Astrocyte (in vitro differentiated cells and primary cell): ENCODE measurements around the gene SRGAP2B. TPM values are rescaled to one million over a fixed set of nuclear protein-coding genes. Genes with fewer than 3 reads are reported as not detected.
A peak's percentile ranks its signal among the peaks of the same experiment; 100 is the strongest.
"Not testable (repeated sequence)": the region's sequence is repeated elsewhere in the genome, so short reads cannot be mapped to it uniquely, and the experiment has no call there.

ENCODE experiments used
- DNase-seq: peaks from one replicate; pipeline ENCODE4 v3.0.0-alpha.2; 2010; ENCODE audit warnings: low read depth
- FAIRE-seq: peaks from 2 replicates; lab custom pipeline; 2011; peaks lifted over from hg19 to GRCh38; lab: Jason Lieb, UNC
- H2AFZ ChIP-seq: 2 replicates; pipeline ENCODE4 v1.6.0; 2012; ENCODE audit warnings: low read depth, low read length, inconsistent platforms
- H3K27ac ChIP-seq: 2 replicates; pipeline ENCODE4 v1.5.1; 2011; ENCODE audit warnings: low read depth, low read length, inconsistent platforms
- H3K27me3 ChIP-seq: 2 replicates; pipeline ENCODE4 v1.6.0; 2011; ENCODE audit warnings: low read length, inconsistent platforms; ENCODE audit not compliant: insufficient read depth
- H3K36me3 ChIP-seq: 2 replicates; pipeline ENCODE4 v1.5.1; 2011; ENCODE audit warnings: low read length, inconsistent platforms; ENCODE audit not compliant: insufficient read depth
- H3K4me1 ChIP-seq: 2 replicates; pipeline ENCODE4 v1.5.1; 2011; ENCODE audit warnings: low read length, inconsistent platforms; ENCODE audit not compliant: insufficient read depth
- H3K4me2 ChIP-seq: 2 replicates; pipeline ENCODE4 v1.6.0; 2012; ENCODE audit warnings: low read length, inconsistent platforms
- H3K4me3 ChIP-seq: 2 replicates; pipeline ENCODE4 v1.5.1; 2011; ENCODE audit warnings: low read depth, mild to moderate bottlenecking, low read length, inconsistent platforms; ENCODE audit not compliant: insufficient read depth
- H3K79me2 ChIP-seq: 2 replicates; pipeline ENCODE4 v1.6.0; 2012; ENCODE audit warnings: mild to moderate bottlenecking, low read length, inconsistent platforms; ENCODE audit not compliant: insufficient read depth
- H3K9ac ChIP-seq: 2 replicates; pipeline ENCODE4 v1.6.0; 2012; ENCODE audit warnings: mild to moderate bottlenecking, low read length, inconsistent platforms
- H3K9me3 ChIP-seq: 2 replicates; pipeline ENCODE4 v1.5.1; 2012; ENCODE audit warnings: low read depth, mild to moderate bottlenecking, low read length, inconsistent platforms; ENCODE audit not compliant: insufficient read depth
- H4K20me1 ChIP-seq: 2 replicates; pipeline ENCODE4 v1.6.0; 2012; ENCODE audit warnings: low read length, inconsistent platforms; ENCODE audit not compliant: insufficient read depth
- H3K27ac Mint-ChIP-seq: one replicate; pipeline ENCODE4 v1.8.0; 2021; ENCODE audit warnings: mild to moderate bottlenecking, mixed read lengths; ENCODE audit not compliant: unreplicated experiment
- H3K27me3 Mint-ChIP-seq: one replicate; pipeline ENCODE4 v1.8.0; 2021; ENCODE audit warnings: low read depth, mixed read lengths; ENCODE audit not compliant: unreplicated experiment
- H3K36me3 Mint-ChIP-seq: one replicate; pipeline ENCODE4 v1.8.0; 2021; ENCODE audit warnings: low read depth, mixed read lengths; ENCODE audit not compliant: unreplicated experiment
- H3K4me1 Mint-ChIP-seq: one replicate; pipeline ENCODE4 v1.8.0; 2021; ENCODE audit warnings: low read depth, mixed read lengths; ENCODE audit not compliant: unreplicated experiment
- H3K4me3 Mint-ChIP-seq: one replicate; pipeline ENCODE4 v1.8.0; 2021; ENCODE audit warnings: mild to moderate bottlenecking, moderate library complexity, mixed read lengths; ENCODE audit not compliant: unreplicated experiment
- H3K9me3 Mint-ChIP-seq: one replicate; pipeline ENCODE4 v1.8.0; 2021; ENCODE audit warnings: mild to moderate bottlenecking, mixed read lengths; ENCODE audit not compliant: unreplicated experiment
- total RNA-seq: library from RNA; stranded (reverse); gene quantifications from 2 replicates; pipeline ENCODE4 v1.2.1, GENCODE V29; 2021

SRGAP2B gene
- total RNA-seq, 1 donor from 2014 or later, result 72.3 TPM

GRCh38 chr1:144947495-144947894 lies 147.6 kb downstream of the SRGAP2B start:
- H3K36me3 Mint-ChIP-seq, DNase-seq, H2AFZ ChIP-seq, H3K4me1 Mint-ChIP-seq, H3K4me3 Mint-ChIP-seq, H3K36me3 ChIP-seq, H3K79me2 ChIP-seq, H3K4me3 ChIP-seq, H3K9me3 Mint-ChIP-seq, H3K4me1 ChIP-seq, H3K27me3 ChIP-seq, FAIRE-seq, H3K4me2 ChIP-seq, H4K20me1 ChIP-seq, H3K9ac ChIP-seq, H3K27me3 Mint-ChIP-seq, H3K27ac ChIP-seq, H3K9me3 ChIP-seq: not testable (repeated sequence)
- H3K27ac Mint-ChIP-seq, result peak overlapping the region; percentile 5

GRCh38 chr1:144946525-144947480 lies 148.3 kb downstream of the SRGAP2B start:
- not testable (repeated sequence) for H3K79me2 ChIP-seq, DNase-seq, H3K4me3 ChIP-seq, H3K9ac ChIP-seq, H3K27ac ChIP-seq, H3K36me3 ChIP-seq, H3K9me3 Mint-ChIP-seq, H3K4me3 Mint-ChIP-seq, H2AFZ ChIP-seq, H3K4me1 Mint-ChIP-seq, H3K9me3 ChIP-seq, H3K4me2 ChIP-seq, H3K4me1 ChIP-seq, H3K27me3 ChIP-seq, H3K36me3 Mint-ChIP-seq, H4K20me1 ChIP-seq, H3K27me3 Mint-ChIP-seq, FAIRE-seq
- H3K27ac Mint-ChIP-seq, result peak overlapping the region; percentile 5

DNA sequence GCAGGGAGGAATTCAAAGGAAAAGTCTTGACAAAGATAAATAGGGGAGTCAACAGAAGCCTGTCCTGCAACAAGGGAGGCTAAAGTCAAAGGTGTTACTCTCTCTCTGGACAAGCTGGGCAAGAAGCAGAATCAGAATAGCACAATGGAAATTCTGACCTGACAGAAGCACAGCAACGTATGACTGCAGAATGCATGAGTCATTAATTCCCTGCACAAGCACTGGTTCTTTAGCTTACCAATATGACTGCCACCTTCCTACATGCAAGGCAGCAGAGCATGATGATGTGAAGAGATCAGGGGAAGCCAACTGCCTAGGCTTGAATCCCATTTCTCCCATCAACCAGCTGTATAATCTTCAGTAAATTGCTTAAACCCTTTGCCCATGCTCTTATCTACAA lies 153.4 kb downstream of the SRGAP2B start:
- not testable (repeated sequence) for H3K4me3 ChIP-seq, H2AFZ ChIP-seq, H3K36me3 Mint-ChIP-seq, H3K4me3 Mint-ChIP-seq, H3K36me3 ChIP-seq, H3K9ac ChIP-seq, H3K9me3 ChIP-seq, H3K9me3 Mint-ChIP-seq, H3K4me1 Mint-ChIP-seq, H4K20me1 ChIP-seq, DNase-seq, H3K27ac ChIP-seq, H3K4me1 ChIP-seq, H3K27me3 ChIP-seq, H3K79me2 ChIP-seq, H3K27me3 Mint-ChIP-seq, H3K4me2 ChIP-seq
- peak; percentile 76 for FAIRE-seq
- peak overlapping the region; percentile 88 for H3K27ac Mint-ChIP-seq

DNA sequence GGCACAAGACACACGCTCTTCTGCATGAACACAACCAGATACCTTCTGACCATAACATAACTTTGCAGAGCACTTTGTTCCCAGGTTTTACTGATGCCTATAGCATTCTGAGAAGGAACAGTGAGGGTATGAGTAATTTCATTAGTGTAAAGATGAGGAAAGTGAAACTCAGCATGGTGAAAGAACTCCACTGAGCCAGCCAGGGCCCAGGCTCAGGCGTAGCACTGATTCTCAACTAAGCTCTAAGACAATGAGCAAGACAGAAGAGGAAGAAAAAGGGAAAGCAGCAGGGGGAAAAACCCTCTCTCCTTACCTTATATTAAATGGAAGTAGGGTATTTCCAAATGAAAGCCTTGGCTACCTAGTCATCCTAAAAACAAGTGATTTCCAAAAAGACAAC lies 155.1 kb downstream of the SRGAP2B start:
- not testable (repeated sequence) for H2AFZ ChIP-seq, H3K4me3 ChIP-seq, H4K20me1 ChIP-seq, H3K27me3 Mint-ChIP-seq, H3K9ac ChIP-seq, H3K4me1 ChIP-seq, FAIRE-seq, H3K4me2 ChIP-seq, DNase-seq, H3K4me1 Mint-ChIP-seq, H3K79me2 ChIP-seq, H3K27ac ChIP-seq, H3K36me3 ChIP-seq, H3K27me3 ChIP-seq, H3K9me3 Mint-ChIP-seq, H3K36me3 Mint-ChIP-seq, H3K9me3 ChIP-seq, H3K4me3 Mint-ChIP-seq
- peak overlapping the region; percentile 59 for H3K27ac Mint-ChIP-seq

GRCh38 chr1:144938627-144939026 lies 156.5 kb downstream of the SRGAP2B start:
- H3K36me3 Mint-ChIP-seq, H3K27ac ChIP-seq, H4K20me1 ChIP-seq, H3K4me3 ChIP-seq, H3K27ac Mint-ChIP-seq, H3K4me2 ChIP-seq, H3K36me3 ChIP-seq, H3K9me3 ChIP-seq, H3K4me1 ChIP-seq, H3K4me3 Mint-ChIP-seq, H3K27me3 ChIP-seq, H3K27me3 Mint-ChIP-seq, H2AFZ ChIP-seq, DNase-seq, FAIRE-seq, H3K9ac ChIP-seq, H3K9me3 Mint-ChIP-seq, H3K4me1 Mint-ChIP-seq, H3K79me2 ChIP-seq: not testable (repeated sequence)

- H3K4me1 Mint-ChIP-seq, H4K20me1 ChIP-seq, H3K79me2 ChIP-seq, DNase-seq, H3K27me3 Mint-ChIP-seq, H3K27ac Mint-ChIP-seq, H3K27me3 ChIP-seq, H3K4me1 ChIP-seq, H3K9me3 ChIP-seq, H3K4me2 ChIP-seq, H3K9ac ChIP-seq, H3K36me3 ChIP-seq, H3K9me3 Mint-ChIP-seq, H2AFZ ChIP-seq, H3K4me3 Mint-ChIP-seq, H3K36me3 Mint-ChIP-seq, H3K27ac ChIP-seq, H3K4me3 ChIP-seq: not testable (repeated sequence)
- peak; percentile 49 for FAIRE-seq
Measured at GRCh38 chr1:144936186-144936732, 158.9 kb downstream of the SRGAP2B start.
